HG02973 (cell line): ENCODE results near the gene ORC3.
"Not testable (repeated sequence)": the region's sequence is repeated elsewhere in the genome, so short reads cannot be mapped to it uniquely, and the experiment has no call there.

ENCODE experiments used
- ATAC-seq: cut with Tn5 transposase; IDR thresholded peaks from one replicate; pipeline ENCODE4 v1.9.1; 2021; ENCODE audit warnings: moderate library complexity; ENCODE audit not compliant: unreplicated experiment

The ORC3 gene

GRCh38 chr6:87590990-87591389 lies 1.1 kb downstream of the ORC3 start:
- ATAC-seq = no peak

GRCh38 chr6:87600576-87600975 lies 10.6 kb downstream of the ORC3 start:
- no peak for ATAC-seq

GRCh38 chr6:87606199-87606598 lies 16.3 kb downstream of the ORC3 start:
- no peak for ATAC-seq

GRCh38 chr6:87608802-87609201 lies 18.9 kb downstream of the ORC3 start:
- no peak for ATAC-seq

DNA sequence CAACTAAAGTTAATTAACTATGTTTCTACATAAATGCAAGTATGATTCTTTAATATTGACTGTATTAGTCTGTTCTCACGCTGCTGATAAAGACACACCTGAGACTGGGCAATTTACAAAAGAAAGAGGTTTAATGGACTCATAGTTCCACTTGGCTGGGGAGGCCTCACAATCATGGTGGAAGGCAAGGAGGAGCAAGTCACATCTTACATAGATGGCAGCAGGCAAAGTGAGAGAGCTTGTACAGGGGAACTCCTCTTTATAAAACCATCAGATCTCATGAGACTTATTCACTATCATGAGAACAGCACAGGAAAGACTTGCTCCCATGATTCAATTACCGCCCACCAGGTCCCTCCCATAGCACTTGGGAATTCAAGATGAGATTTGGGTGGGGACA lies 23.1 kb downstream of the ORC3 start:
- not testable (repeated sequence) for ATAC-seq

DNA sequence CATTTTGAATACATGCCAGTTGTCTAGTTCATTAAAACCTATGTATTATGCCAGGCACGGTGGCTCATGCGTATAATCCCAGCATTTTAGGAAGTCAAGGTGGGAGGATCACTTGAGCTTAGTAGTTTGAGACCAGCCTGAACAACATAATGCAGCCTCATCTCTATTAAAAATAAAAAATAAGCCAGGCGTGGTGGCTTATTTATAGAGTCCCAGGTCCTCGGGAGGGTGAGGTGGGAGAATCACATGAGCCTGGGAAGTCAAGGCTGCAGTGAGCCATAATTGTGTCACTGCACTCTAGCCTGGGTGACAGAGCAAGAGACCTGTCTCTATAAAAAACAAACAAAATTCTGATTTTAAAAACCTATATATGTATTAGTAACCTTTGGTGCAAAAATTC lies 27.5 kb downstream of the ORC3 start:
- no peak for ATAC-seq

- no peak for ATAC-seq
Observed at GRCh38 chr6:87618531-87618930, 28.6 kb downstream of the ORC3 start.

DNA sequence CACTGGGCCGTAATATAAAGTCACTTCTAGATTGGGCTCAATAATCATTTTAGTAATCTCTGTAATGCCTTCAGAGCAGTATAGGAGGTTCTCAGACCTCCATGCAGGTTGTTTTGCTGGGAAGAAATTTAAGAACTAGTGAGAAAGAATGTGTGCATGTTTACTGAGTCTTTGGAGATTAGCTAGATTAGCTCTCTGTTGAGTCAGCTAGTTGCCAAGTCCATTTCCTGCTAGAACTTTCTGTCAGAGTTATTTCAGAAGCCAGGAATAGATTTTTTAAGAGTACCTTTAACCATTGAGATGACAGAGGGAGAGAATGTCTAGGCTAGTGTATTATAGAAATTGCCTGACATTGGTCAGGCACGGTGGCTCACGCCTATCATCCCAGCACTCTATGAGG lies 33.3 kb downstream of the ORC3 start:
- no peak for ATAC-seq

- no peak for ATAC-seq
Observed at GRCh38 chr6:87628424-87628823, 38.5 kb downstream of the ORC3 start.

GRCh38 chr6:87628881-87629280 lies 38.9 kb downstream of the ORC3 start:
- ATAC-seq = no peak

DNA sequence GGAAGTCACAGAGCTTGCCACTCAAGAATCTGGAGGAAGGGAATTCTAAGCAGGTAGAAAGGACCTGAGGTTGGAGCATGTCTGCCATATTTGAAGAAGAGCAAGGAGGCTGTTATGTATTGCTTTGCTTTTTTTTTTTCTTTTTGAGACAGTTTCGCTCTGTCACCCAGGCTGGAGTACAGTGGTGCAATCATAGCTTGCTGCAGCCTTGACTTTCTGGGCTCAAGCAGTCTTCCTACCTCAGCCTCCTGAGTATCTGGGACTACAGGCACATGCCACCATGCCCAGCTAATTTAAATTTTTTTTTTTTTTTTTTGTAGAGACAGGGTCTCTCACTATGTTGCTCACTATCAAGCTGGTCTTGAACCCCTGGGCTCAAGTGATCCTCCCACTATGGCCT lies 40.8 kb downstream of the ORC3 start:
- ATAC-seq = no peak

DNA sequence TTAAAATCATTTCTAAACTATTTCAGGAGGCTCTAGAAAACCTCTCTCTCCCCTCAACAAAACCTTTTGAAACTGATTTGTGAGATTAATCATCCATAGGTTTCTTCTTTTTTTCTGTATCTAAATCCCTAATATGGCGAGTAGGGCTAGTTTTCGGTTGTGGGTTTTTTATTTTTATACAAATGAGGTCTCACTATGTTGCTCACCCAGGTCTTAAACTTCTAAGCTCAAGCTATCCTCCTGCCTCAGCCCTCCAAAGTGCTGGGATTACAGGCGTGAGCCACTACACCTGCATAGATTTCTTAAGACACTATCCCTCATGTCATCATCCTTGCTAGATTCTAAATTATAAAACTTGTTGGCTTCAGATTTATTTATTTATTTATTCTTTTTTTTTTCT lies 43.9 kb downstream of the ORC3 start:
- no peak for ATAC-seq

DNA sequence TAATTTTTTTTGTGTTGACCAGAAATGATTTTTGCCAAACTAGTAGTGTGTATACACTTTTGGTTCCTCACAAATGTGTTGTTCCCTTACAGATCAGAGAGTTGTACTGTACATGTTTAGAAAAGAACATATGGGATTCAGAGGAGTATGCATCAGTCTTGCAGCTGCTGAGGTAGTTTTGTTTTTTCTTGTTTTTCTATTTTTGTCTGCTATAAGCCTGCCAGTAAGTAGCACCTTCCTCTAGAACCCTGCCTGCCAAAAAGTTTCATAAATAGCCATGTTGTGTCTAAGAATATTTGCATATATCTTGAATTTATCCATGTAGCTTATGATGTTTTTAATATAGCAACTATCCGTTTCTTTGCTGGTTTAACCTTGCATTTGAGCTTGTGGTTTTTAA lies 46.4 kb downstream of the ORC3 start:
- no peak for ATAC-seq

DNA sequence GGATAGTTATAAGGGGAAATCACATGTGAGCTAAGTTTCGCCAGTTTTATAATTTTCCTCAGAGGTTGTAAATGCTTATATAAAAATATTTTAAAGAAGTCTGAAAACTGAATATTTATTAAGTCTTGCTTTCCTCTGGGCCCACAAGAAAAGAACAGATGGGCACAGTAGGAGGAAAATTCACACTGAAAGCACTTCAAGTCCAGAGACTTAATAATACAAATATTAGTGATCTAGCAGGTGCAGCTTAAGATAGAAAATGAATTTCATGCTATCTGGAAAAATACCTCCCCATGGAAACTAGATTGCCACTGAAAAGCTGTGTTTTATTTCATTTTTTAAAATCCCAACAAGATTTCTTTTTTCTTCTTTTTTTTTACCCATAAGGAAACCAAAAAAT lies 47.2 kb downstream of the ORC3 start:
- ATAC-seq = no peak

DNA sequence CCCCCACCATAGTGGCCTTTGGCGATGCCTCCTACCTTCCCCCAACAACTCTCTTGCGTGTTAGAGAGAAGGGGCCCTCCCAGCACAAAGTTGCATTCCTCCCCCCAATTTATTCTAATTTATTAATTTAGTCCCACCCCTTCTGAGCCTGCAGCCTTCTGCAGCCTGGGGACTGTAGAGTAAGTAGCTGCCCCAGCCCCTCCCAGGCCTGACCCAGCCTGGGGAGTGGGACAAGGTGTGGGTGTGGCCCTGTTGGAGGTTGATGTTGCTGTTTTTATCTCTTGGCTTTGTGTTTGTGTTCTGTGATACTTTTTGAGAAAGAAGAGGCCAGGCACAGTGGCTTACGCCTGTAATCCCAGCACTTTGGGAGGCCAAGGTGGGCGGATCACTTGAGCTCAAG lies 49.4 kb downstream of the ORC3 start:
- no peak for ATAC-seq

GRCh38 chr6:87641065-87641692 lies 51.2 kb downstream of the ORC3 start:
- no peak for ATAC-seq

DNA sequence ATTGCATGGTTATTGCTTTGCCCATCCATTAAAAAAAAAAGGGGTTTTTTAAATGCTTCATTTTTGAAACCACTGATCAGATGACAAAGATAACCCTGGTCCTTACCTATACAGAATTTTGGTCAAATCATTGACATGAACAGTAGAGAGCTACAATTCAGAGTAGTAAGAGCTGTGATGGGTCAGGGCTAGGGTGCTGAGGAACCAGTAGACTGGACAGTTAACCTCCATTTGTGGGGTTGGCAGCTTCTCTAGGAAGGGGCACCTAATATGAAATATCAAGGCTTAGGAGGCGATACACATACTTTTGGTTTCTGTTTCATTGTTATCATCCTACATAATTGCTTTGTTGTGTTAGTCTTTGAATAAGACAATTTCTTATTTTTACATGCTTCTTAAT lies 55.1 kb downstream of the ORC3 start:
- ATAC-seq = no peak

DNA sequence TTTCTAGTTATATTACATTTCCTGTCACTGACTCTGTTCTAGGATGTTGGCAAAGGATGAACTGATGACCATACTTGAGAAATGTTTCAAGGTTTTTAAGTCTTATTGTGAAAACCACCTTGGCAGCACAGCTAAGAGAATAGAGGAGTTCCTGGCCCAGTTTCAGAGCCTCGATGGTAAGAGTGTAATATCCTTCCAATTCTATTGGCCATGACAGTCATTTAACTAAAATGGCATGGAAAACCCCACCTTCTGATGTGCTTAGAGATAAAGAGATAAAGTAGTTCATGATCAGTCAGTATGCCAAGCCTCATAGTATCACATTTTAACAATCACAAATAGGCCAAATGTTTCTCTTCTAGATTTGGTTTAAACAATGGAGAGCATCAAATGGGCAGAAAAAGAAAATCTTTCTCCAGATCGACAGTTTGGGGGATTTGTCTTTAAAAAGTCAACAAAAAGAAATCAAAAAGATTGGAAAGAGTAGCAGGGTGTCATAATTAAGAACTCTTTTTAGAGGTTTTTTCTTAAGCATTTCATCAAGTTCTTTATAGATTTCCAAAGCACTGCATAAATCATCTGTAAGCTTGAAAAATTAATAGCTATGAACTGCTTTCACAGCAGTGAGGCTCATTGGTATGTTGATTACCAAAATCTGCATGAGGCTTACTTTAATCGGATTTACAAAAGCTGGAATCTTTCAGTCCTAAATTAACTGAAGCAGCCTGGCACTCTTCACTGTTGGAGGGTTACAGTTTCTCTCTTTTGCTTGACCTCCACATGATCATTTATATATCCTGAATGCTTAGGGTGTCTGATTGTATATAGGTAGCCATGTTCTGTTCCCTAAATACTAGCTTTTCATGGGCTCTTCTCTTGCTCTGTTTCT lies 63.4 kb downstream of the ORC3 start:
- no peak for ATAC-seq

DNA sequence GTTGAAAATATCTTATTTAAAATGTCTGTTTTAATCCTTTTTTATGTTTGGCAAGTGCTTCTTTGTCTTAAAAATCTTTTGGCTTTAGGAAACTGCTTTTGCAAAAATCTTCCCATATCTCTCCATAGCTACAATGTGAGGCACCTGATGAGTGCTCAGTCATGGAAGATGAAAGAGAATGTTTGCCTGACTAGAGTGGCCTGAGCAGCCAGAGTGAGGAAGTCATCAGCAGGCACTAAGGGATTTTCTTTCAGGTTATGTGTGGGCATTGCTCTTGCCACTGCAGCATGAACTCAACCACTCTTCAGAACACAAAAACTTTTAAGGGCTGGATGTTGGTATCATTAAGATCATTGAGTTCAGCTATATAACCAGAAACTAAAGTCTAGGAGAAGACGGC lies 64.2 kb downstream of the ORC3 start:
- ATAC-seq = no peak

GRCh38 chr6:87654875-87655454 lies 65.0 kb downstream of the ORC3 start:
- no peak for ATAC-seq

DNA sequence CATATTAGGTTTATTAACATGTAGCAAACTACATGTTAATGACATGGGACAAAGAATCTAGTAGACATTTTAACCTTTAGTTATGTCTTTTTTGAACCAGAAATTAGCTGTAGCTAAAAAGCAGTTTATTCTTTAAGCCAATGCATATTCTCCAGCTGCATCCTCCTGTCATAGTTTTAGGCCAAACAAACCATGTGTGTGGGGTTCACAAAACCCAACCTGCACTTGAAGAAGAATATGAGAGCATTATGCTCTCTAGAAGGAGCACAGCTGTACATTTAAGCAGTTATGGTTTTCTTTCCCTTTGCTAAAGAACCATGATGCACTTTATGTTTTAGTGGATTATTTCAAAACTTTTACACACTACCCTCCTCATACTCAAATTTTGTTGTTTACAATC lies 65.9 kb downstream of the ORC3 start:
- ATAC-seq = no peak

DNA sequence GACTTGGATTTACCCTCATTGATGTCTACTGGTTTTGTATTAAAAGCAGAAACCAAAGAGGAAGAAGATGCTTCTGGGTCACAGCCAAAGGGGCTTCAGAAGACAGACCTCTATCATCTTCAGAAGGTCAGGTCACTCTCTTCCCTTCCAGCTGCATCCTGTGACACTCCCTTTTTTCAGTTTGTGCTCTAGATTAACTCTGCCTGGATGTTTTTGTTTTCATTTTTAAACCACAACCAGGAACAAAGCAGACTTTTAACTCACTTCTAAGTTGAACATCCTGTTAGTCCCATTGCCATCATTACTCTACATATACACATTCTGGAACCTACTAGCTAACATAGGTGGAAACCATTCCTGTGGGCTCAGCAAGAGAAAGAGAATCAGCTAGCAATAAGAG lies 66.9 kb downstream of the ORC3 start:
- peak; percentile 58 for ATAC-seq
